ENCODE measurements around the gene TUB. TPM values are rescaled to one million over a fixed set of nuclear protein-coding genes. Genes with fewer than 3 reads are reported as not detected.
A peak's percentile ranks its signal among the peaks of the same experiment; 100 is the strongest.

TUB gene
- total and polyA plus RNA-seq, 2 of the 8 experiments (the other 6 are each of a cell fraction or from before 2014, with no cell fraction given), result 15.3 to 31.3 TPM

DNA sequence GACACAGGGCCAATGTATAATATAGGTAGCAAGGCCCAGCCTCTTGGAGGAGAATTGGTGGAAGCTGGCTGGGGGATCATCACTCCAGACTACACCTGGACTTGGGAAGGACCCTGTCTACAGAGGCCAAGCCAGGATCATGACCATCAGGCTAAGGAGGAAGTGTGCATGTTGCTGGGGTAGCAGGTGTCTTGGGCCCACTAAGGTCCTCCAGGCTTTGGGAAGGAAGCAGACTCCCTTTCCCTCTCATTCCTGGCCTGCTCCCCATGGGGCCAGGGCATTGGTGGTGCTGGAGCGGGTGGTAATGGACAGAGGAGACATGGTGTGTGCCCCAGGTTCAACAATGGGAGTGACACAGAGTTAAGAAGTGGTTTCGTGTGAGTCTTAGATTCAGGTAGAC lies 16.0 kb upstream of the TUB start:
- Histone ChIP-seq H3K14ac (ENCODE audit: insufficient read length) (no peak overlapping the region), H2BK15ac (ENCODE audit: low read length) (no peak overlapping the region), H4K8ac (ENCODE audit: extremely low read depth, insufficient read depth, low read length) (no peak overlapping the region), H2BK5ac (ENCODE audit: low read depth, low read length) (no peak overlapping the region), H4K5ac (ENCODE audit: insufficient read length, low read depth, low read length) (no peak overlapping the region), H2BK120ac (replicated peaks; ENCODE audit: low read depth, low read length) (no peak overlapping the region), H3K9me3 (ENCODE audit: insufficient read depth in 2 of 2, low read depth in 1 of 2, low read length in 1 of 2) (no peaks in the 10 kb centered on the region), H3K4me1 (replicated peaks in 1 of 4; ENCODE audit: control insufficient read depth in 3 of 4, insufficient read depth in 4 of 4, low read length in 3 of 4) (0 out of 7 replicates have a peak, but pooled peaks cover 0 to 2% (median 0%) of the 10 kb centered on the region in 4 experiments), H3K4me3 (ENCODE audit: extremely low read depth in 1 of 4, insufficient read depth in 2 of 4, low read depth in 3 of 4, low read length in 4 of 4) (no peak overlapping the region), H3K79me1 (ENCODE audit: low read depth, low read length) (no peaks in the 10 kb centered on the region), H4K91ac (replicated peaks; ENCODE audit: insufficient read length, low read length) (no peak overlapping the region), H2BK20ac (ENCODE audit: low read length) (no peak overlapping the region), H2BK12ac (ENCODE audit: low read depth, low read length) (no peak overlapping the region), H3K56ac (replicated peaks; ENCODE audit: insufficient read length, low read depth, low read length) (no peak overlapping the region), H2AFZ (ENCODE audit: low read length) (no peak overlapping the region), H3K23ac (ENCODE audit: insufficient read length) (no peak overlapping the region), H3K4ac (replicated peaks; ENCODE audit: insufficient read length, low read depth, low read length) (no peak overlapping the region), H3K27ac (ENCODE audit: low read depth, low read length) (no peak overlapping the region), H3K18ac (ENCODE audit: extremely low read depth, low read length) (no peak overlapping the region), H3K23me2 (ENCODE audit: low read depth, low read length) (no peaks in the 10 kb centered on the region), H4K20me1 (replicated peaks in 1 of 2; ENCODE audit: control insufficient read depth in 1 of 2, insufficient read depth in 2 of 2, low read length in 2 of 2) (no peaks in the 10 kb centered on the region), H3K36me3 (ENCODE audit: control insufficient read depth in 2 of 4, insufficient read depth in 4 of 4, low read length in 3 of 4) (no peaks in the 10 kb centered on the region), H3K4me2 (ENCODE audit: insufficient read depth in 1 of 2, low read depth in 2 of 2, low read length in 2 of 2) (no peak overlapping the region), H3K27me3 (replicated peaks in 1 of 4; ENCODE audit: control insufficient read depth in 3 of 4, extremely low read depth in 1 of 4, insufficient read depth in 3 of 4, low read length in 3 of 4) (no peaks in the 10 kb centered on the region), H3K79me2 (ENCODE audit: control insufficient read depth in 1 of 2, insufficient read depth in 2 of 2, low read length in 2 of 2) (no peaks in the 10 kb centered on the region), H2AK5ac (ENCODE audit: low read depth, low read length) (no peak overlapping the region), H3K9ac (replicated peaks in 1 of 4; ENCODE audit: extremely low read depth in 1 of 4, low read depth in 3 of 4, low read length in 3 of 4) (no peak overlapping the region)
- TF ChIP-seq CHD2 (IDR thresholded peaks at IDR 0.05; ENCODE audit: low read length) (no peak), EP300 (IDR thresholded peaks at IDR 0.05; ENCODE audit: borderline replicate concordance in 1 of 2, low read depth in 2 of 2, low read length in 2 of 2) (no peak), USF2 (IDR thresholded peaks at IDR 0.05; ENCODE audit: low read length) (no peak), CTBP2 (IDR thresholded peaks at IDR 0.05; ENCODE audit: borderline replicate concordance, insufficient read depth, insufficient read length, low read length) (no peak), ASH2L (IDR thresholded peaks at IDR 0.05; ENCODE audit: low read length) (no peak), GTF2F1 (IDR thresholded peaks at IDR 0.05; ENCODE audit: borderline replicate concordance, low read depth, low read length) (no peak), SIRT6 (IDR thresholded peaks at IDR 0.05; ENCODE audit: low read length) (no peak), SIN3A (conservative IDR thresholded peaks at IDR 0.05 in 1 of 2, IDR thresholded peaks at IDR 0.05 in 1 of 2; ENCODE audit: low read depth in 1 of 2, low read length in 2 of 2) (no peak), KDM4A (IDR thresholded peaks at IDR 0.05; ENCODE audit: low read depth, low read length, severe bottlenecking) (no peak)
- TF ChIP-seq, protein P1, sequence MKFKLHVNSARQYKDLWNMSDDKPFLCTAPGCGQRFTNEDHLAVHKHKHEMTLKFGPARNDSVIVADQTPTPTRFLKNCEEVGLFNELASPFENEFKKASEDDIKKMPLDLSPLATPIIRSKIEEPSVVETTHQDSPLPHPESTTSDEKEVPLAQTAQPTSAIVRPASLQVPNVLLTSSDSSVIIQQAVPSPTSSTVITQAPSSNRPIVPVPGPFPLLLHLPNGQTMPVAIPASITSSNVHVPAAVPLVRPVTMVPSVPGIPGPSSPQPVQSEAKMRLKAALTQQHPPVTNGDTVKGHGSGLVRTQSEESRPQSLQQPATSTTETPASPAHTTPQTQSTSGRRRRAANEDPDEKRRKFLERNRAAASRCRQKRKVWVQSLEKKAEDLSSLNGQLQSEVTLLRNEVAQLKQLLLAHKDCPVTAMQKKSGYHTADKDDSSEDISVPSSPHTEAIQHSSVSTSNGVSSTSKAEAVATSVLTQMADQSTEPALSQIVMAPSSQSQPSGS (IDR thresholded peaks at IDR 0.05; ENCODE audit: low read length), result no peak
- WGBS, 2 experiments (ENCODE audit: extremely low coverage in 1 of 2, insufficient coverage in 1 of 2, insufficient read length in 1 of 2, insufficient replicate concordance in 2 of 2, low coverage in 1 of 2, low lambda C conversion rate in 2 of 2, missing lambda C conversion rate in 1 of 2), result 93% methylated on average over 2 of the region's 2 CpGs; no CpG with 5 or more reads in 1 of the 2 experiments
- DNase-seq (ENCODE audit: low read depth in 1 of 2, low spot score in 2 of 2) (peak in 1 of 2 experiments; percentile 11), FAIRE-seq (no peak)
- CTCF ChIA-PET (ENCODE audit: partially characterized antibody), result interaction anchor here (4.1 to 5.2 kb wide), 3 partner anchors 9 to 31 kb away, joined by 40 to 106 read pairs (median 69); no protein-coding TSS in a partner anchor
- POLR2A ChIA-PET (ENCODE audit: partially characterized antibody), result no interaction called here
